HG02610 (cell line): ENCODE measurements around the gene ADGRG1.
A peak's percentile ranks its signal among the peaks of the same experiment; 100 is the strongest.

Experiments
- ATAC-seq: cut with Tn5 transposase; IDR thresholded peaks from one replicate; pipeline ENCODE4 v1.9.1; 2021; ENCODE audit warnings: mild to moderate bottlenecking, moderate library complexity; ENCODE audit not compliant: unreplicated experiment

The ADGRG1 gene

DNA sequence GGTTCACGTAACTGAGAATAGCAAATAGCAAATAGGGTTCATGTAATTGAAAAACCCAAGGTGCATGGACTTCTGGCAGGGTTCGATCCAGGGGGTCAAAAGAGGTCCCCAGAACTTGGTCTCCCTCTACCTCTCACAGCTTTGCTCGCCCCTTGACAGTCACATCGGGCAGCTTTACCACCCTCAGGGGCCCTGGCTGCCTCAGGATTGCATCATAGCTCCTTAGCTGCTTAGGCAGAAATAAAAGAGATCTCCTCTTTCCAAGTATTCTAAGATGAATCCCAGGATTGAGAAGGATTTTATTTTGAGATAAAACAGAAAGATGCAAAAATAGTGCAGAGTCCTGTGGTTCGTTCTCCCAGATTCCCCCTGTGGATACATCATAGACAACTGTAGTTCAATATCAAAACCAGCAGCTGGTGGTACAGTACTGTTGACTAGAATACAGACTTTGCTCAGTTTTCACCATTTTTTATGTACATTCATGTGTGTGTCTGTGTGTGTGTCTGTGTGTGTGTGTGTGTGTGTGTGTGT, 52.5 kb downstream of the ADGRG1 start:
- no peak for ATAC-seq

DNA sequence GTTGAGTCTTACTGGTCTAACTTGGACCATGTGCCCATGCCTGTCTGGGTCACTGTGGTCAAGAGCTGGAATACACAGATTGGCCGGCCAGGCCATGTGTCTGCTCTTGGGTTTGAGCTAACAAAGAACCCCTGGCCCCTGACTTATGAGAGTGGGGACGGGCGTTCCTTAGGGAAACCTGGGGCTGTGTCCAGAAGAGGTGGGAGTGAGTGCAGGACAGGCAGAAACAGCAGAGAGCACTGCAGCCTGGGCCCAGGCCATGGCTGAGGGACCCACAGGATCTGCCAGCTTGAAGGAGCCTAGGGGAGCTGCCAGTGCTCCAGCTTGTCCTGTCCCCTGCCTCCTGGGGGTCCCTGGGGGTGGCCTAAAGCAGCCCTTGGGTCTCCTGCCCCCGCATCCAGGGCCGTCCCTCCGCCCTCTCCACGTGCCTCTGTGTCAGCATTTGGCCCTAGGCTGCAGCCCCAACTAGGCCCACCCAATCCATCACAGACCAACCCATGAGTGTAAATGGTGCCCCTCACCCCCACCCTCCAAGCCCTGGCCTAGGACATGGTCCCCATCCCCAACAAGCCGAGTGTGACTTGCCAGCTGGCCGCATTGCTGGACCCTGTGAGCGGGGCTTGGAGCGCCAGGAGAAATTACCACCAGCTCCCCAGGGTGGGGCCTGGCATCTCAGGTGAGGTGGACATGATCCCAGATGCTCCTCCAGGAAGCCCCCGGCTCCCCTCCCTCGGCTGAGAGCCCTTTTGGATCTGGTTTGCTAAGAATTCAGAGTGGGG, 53.7 kb downstream of the ADGRG1 start:
- no peak for ATAC-seq

- ATAC-seq: no peak
Measured at GRCh38 chr16:57682809-57683635, 54.6 kb downstream of the ADGRG1 start.

DNA sequence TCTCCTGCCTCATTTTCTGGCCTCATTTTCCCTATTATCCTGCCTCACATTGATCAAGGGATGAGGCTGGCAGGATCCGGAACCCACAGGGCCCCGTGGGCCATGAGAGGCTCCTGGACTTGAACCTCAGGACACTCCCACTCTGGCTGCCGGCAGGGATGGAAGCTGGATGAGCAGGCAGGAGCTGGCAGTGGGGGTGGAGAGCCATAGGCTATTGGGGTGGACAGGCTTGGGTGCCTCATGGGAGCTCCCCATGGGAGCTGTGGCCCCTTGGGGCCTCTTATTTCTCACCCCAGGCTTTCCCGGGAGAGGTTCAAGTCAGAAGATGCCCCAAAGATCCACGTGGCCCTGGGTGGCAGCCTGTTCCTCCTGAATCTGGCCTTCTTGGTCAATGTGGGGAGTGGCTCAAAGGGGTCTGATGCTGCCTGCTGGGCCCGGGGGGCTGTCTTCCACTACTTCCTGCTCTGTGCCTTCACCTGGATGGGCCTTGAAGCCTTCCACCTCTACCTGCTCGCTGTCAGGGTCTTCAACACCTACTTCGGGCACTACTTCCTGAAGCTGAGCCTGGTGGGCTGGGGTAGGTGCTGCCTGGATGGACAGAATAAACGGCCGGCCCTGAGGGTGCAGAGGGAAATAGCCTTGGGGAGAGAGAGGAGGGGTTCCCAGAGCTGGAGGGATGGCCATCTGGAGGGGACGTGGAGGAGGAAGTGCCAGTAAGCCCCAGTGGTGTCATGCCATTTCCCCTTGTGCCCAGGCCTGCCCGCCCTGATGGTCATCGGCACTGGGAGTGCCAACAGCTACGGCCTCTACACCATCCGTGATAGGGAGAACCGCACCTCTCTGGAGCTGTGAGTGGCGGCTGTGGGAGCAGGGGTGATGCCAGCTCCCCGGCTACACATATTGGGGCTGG, 55.5 kb downstream of the ADGRG1 start:
- ATAC-seq: no peak

DNA sequence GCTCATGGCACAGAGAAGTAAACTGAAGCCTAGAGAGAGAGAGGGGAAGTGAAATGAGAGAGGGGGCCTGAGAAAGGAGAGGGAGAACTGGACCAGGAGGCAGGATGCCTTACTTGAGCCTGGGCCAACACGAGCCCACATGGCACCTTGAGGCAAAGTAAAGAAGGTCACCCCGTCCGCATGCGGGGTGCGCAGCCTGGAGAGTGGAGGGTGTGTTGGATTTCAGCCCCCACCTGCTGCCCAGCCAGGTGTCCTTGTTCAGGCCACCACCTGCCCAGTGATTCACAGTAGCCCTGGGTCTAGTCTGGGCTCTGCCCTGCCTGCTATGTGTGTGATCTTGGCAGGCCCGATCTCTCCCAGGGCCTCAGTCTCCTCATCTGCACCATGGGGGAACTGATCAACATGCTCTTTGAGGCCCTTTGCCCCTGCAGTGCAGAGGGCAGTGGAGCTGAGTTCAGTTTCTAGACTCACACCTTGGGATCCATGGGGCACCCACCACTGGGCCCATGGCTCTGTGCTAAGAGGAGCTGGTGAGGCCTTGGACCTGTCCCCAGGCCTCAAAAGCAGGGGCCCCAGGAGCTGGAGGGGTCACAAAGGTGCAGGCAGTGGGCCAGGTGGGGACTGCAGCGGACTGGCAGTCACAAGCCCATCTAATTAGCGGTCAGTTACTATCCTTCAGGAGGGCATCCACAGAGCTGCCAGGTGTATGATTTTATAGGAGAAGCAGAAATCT, 56.4 kb downstream of the ADGRG1 start:
- no peak for ATAC-seq

DNA sequence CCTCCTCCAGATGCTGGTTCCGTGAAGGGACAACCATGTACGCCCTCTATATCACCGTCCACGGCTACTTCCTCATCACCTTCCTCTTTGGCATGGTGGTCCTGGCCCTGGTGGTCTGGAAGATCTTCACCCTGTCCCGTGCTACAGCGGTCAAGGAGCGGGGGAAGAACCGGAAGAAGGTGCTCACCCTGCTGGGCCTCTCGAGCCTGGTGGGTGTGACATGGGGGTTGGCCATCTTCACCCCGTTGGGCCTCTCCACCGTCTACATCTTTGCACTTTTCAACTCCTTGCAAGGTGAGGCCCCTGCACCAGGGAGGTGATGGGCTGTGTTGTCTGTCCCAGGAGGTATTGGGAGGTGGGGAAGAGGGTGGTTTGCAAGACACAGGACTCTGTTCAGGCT, 57.2 kb downstream of the ADGRG1 start:
- ATAC-seq: no peak

- ATAC-seq: no peak
Measured at GRCh38 chr16:57686577-57686976, 58.1 kb downstream of the ADGRG1 start.

DNA sequence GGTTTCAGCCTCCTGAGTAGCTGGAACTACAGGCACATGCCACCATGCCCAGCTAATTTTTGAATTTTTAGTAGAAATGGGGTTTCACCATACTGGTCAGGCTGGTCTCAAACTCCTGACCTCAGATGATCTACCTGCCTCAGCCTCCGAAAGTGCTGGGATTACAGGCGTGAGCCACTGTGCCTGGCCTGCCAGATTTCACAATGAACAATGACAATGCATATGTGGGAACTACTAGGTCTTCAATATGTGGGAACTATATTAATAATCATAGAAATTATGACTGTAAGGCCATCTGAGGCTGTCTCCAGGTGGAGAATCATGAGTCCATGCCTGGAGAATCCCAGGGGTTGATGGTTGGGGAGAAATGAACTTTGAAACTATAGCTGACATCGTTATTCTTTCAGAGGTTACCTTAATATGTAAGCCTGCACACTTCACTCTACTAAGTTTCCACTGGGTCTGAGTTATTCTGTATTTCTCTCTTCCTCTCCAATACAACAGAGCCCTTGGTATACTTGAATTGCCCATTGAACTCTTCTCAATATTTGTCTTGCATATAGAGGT, 59.0 kb downstream of the ADGRG1 start:
- no peak for ATAC-seq

DNA sequence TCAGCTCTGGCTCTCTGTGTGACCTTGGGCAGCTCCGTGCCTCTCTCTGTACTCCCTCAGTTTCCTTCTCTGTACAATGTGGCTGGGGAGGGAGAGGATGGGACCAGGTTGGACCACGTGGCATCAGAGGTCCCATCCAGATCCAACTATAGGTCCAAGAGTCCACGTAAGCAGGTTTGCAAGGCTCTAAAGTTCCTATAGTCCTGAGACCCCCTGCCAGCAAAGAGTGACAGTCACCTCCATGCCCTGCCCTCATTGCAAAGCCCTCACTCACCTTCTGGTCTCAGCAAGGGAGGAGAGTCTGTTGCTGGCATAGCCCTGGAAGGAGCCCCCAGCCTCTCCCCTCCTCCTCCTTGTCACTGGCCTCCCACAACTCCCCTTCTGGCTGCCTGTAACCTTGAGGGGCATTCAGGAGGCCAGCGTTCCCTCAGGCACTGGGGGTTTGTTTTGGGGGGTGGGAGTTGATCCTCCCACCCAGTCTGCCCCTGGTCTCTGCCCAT, 60.1 kb downstream of the ADGRG1 start:
- ATAC-seq: no peak

DNA sequence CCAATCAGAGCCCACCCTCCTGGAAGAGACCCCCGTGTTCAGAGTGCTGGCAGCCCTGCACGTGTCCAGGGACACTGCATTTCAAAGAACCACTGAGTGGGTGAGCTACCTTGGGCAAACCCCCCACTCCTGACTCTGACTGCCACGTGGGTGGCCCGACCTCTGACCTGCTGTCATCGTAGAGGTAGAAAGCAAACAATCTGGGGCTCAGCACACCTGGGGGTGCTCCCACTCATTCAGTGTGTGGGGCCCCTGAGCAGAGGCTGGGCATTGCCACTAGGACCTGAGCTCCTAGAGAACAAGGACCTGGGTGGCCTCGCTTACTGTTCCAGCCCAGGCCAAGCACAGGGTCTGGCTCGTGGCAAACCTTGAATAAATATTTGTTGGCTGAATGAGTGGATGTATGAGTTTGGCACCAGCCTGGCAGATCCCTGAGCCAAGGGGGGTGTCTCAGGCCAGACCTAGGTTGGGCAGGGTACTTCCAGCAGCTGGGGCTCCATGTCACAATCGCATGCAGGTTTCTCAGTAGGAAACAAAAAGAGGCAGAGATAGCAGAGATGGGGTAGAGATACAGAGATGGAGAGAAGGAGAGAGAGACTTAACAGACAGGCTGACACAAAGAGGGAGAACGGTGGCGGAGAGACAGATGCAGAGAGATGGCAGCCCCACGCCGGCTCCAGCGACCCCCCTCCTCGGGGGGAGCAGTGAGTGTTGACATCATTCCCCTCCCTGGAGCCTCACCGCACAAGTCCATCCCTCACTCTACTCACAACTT, 60.7 kb downstream of the ADGRG1 start:
- ATAC-seq: no peak

DNA sequence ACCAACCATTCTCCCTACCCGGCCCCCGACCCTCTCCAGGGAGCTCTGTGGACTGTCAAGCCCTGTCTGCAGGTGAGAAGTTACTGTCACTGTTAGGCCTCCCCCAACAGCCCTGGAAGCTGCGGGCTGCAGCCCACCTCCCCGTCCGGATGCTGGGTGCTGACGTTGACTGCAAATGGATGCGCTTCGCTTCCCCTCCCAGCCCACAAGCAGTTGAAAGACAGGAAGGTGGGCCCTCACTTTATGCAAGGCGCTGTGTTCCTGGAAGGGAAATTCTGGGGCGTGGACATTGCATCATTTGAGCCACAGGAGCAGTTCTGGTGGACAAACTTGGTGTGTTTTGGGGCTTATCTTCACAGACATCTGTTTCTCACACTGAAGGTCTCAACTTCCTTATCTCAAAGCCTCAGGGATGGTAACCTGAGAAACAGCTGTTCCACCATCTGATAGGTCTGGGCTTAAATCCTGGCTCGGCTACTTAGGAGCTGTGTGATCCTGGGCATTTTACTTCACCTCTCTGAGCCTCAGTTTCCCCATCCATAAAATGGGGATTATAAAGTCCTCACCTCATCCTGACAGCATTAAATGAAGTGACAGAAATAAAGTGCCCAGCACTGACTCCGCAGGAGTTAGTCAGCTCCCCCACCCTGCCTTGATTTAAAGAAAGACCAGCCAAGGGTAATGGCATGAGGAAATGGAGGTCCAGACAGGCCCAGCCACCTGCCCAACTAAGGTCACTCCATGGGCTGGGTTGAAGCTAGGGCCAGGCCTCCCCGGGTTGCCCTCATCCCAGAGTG, 61.5 kb downstream of the ADGRG1 start:
- peak; percentile 68 for ATAC-seq

- no peak for ATAC-seq
Measured at GRCh38 chr16:57690782-57691471, 62.5 kb downstream of the ADGRG1 start.

- no peak for ATAC-seq
Measured at GRCh38 chr16:57692636-57693035, 64.2 kb downstream of the ADGRG1 start.

- ATAC-seq: no peak
Measured at GRCh38 chr16:57693550-57693949, 65.1 kb downstream of the ADGRG1 start.

DNA sequence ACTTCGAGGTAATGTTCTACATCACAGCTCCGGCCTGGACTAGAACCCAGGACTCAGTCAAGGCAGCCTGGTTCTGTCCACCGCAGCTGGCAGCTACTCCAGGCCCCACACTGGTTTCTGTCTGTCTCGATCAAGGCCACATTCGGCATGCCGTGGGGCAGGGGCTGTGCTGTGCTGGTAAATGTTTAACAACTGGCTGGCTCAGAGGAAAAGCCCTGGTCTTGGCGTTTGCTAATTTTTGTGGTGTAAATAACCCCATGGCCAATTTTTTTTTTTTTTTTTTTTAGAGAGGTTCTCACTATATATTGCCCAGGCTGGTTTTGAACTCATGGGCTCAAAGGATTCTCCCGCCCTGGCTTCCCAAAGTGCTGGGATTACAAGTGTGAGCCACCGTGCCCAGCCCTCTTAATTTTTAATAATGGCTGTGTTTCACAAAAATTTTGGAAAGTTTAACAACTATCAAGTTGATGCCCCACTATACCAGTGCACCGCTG, 65.8 kb downstream of the ADGRG1 start:
- ATAC-seq: no peak

GRCh38 chr16:57694725-57695679, 66.6 kb downstream of the ADGRG1 start, which contains the start of gene DRC7:
DRC7 (plus strand) TSS chr16:57694806; CDS start chr16:57697950, 3,144 bp downstream.
- ATAC-seq: no peak
